Dedifferentiated amniotic fluid mesenchymal stem cell (primary cell): ENCODE measurements around the gene PCCA.
"Not testable (repeated sequence)": the region's sequence is repeated elsewhere in the genome, so short reads cannot be mapped to it uniquely, and the experiment has no call there.

Experiments
- DNase-seq: peaks from one replicate; pipeline ENCODE4 v3.0.0-alpha.2; 2016; ENCODE audit errors: extremely low spot score

The PCCA gene

GRCh38 chr13:100544866-100545683, 456.2 kb downstream of the PCCA start:
- DNase-seq = no peak

- DNase-seq = no peak
Measured at GRCh38 chr13:100545684-100546061, 456.8 kb downstream of the PCCA start.

- DNase-seq = no peak
Measured at GRCh38 chr13:100546713-100547405, 458.0 kb downstream of the PCCA start.

GRCh38 chr13:100547791-100548201, 458.9 kb downstream of the PCCA start:
- peak; percentile 41 for DNase-seq

GRCh38 chr13:100549316-100549715, 460.4 kb downstream of the PCCA start:
- no peak for DNase-seq

- no peak for DNase-seq
Measured at GRCh38 chr13:100552755-100553154, 463.9 kb downstream of the PCCA start.

GRCh38 chr13:100559886-100560285, 471.0 kb downstream of the PCCA start:
- DNase-seq = no peak

- no peak for DNase-seq
Measured at GRCh38 chr13:100560498-100561157, 471.7 kb downstream of the PCCA start.

GRCh38 chr13:100561158-100561499, 472.2 kb downstream of the PCCA start:
- no peak for DNase-seq

- no peak for DNase-seq
Measured at GRCh38 chr13:100561599-100562204, 472.8 kb downstream of the PCCA start.

GRCh38 chr13:100563779-100564178, 474.9 kb downstream of the PCCA start:
- no peak for DNase-seq

GRCh38 chr13:100564444-100565223, 475.7 kb downstream of the PCCA start:
- no peak for DNase-seq

- DNase-seq = no peak
Measured at GRCh38 chr13:100565286-100565685, 476.4 kb downstream of the PCCA start.

GRCh38 chr13:100566543-100566942, 477.6 kb downstream of the PCCA start:
- DNase-seq = no peak

GRCh38 chr13:100573121-100573520, 484.2 kb downstream of the PCCA start:
- DNase-seq = no peak

- not testable (repeated sequence) for DNase-seq
Measured at GRCh38 chr13:100577239-100577638, 488.3 kb downstream of the PCCA start.
